Middle frontal gyrus (tissue), 1 donor: ENCODE data around the gene COL3A1.

ENCODE experiments used
- DNase-seq: peaks from one replicate; pipeline ENCODE4 v3.0.0-alpha.2; 2015; ENCODE audit warnings: low spot score; ENCODE audit errors: extremely low spot score

COL3A1 gene

DNA sequence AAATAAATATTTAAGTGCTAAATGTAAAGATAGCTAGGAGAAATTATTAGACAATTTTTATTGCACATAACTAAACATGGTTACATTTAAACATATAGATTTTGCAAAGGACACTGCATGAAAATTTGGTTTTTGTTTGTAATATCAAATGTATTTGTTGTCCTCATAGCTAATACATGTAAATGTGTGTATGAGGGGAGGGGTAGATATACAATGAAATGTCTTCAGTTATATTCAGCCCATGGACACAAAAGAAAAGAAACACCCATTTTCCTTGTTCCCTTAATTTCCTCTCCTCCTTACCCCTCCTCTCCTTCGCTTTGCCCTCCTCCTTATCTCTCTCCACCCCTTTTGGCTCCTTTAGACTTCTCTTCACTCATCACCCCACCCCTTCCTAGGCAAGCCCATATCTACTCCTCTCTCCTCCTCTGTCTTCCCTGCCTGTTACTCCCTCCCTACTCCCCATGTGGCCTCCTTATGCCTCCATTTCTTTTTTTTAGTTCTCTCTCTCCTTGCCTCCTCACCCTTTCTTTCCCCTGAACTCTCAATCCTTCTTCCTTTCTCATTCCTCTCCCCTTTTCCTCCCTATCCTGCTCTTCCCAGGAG, 1.4 kb downstream of the COL3A1 start:
- DNase-seq = no peak

DNA sequence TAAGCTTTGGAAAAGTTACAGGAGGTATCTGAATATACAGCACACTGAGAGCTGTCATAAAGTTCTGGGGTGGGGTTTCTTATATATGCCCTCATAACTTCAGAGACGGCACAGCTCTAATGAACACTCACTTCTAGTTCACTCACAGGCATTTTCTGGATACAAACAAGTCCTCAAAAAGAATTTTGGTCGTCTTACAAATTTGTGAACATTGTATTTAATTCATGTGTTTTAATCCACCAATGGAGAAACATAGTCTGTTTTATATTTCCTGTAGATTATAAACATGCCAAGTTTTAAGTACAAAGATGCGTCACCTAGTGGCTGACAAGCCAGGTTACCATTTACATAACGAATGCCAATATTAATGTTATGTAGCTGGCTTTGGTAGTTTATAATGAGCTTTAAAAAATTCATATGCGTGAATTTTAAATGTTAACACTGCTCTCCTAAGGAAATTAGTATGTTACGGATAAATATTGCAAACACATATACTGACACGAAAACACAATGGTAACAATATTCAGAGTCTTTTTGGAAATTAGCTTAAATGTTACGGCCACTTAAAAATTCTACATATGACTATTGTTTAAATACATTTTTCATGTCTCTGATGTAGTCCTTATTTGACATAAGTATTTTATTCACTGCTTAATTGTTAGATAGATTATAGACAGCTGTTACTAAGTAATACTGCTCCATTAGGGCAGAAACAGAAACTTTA, 2.5 kb downstream of the COL3A1 start:
- DNase-seq = no peak

DNA sequence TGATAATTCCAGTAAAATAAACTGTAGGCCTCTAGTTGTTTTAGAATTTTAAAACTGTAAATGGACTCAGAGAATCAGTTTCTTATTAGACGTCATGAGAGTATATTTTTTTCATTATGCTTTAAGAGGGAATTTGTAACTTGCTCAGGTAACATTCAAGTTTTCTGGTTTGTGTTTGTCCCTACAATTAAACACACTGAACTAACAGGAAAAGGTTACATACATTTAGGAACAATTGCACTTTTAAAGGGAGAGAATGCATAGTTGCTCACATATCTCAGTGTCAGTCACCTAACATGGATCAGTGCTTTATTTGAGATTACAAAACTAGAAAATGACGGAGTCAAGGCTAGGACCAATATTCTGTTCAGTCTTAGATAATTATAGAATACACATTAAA, 3.1 kb downstream of the COL3A1 start:
- DNase-seq = no peak

DNA sequence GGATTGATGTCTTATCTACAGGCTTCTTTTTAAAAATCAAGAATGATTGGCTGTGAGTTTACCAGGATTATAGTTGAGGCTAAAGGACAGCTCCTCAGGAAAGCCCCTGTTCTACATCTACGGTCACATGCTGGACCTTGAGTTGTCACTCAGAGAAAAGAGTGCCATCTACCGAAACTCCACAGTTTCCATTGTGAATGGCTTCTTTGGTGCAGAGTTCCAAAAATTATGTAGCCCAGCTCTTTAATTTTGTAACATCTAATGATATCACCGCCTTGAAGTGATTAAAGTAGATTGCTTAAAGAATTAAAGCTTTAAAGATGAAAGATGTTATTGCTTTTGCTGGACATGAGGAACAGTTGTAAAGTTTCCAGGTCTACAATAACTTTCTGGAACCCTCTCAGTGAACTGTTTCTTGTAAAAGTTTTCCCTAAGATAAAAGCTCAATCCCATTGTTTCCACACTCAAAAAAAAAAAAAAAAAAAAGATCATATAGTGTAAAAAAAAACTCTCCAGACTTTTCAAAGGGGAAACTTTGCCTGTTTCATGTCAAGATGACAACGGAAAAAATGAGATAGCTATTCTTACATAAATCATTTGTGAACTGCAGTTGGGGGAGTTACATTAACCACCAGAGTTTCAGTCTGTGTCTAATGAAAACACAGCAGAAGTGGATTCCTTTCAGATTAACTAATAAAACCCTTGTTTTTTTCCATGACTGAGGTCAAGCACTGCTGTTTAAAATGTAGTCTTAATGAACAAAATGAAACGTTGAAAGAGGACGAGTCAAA, 4.3 kb downstream of the COL3A1 start:
- no peak for DNase-seq

DNA sequence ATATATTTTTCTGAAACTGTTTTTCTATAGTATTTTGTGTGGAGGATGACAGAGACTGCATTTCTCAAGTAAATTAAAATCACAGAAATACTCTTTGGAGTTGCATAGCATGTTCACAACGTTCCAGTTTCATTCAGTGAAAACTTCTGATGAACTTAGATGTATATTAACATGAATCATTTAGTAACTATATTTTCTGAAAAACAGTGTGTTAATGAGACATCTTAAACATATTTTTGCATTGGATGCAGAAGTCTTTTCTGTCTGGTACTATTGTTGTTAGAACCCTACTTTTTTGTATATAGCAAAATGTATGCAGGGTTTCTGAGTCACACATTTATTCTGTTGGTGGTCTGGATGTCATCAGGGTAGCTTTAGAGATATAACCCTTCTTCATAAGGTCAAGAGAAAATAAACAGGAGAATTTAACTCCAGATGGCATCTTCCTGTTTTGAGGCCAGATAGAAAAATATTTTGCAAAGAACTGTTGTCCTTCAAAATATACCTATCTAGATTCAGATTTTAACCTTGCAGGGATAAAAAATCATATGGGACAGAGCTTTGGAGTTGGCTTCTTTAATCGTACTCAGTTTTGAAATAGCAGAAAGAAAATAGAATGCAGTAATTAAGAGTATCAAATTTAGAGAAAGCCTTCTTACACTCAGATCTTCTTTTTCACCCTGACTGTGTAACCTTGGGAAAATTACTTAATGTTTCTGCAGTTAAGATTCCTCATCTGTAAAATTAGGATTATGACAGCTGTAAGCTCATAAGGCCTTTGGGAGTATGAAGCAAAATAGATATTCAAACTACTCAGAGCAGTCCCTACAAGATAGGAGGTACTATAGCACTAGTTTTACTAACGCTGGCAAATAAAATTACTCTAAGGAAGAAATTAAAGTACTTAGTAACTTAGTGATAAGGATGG, 5.3 kb downstream of the COL3A1 start:
- no peak for DNase-seq

DNA sequence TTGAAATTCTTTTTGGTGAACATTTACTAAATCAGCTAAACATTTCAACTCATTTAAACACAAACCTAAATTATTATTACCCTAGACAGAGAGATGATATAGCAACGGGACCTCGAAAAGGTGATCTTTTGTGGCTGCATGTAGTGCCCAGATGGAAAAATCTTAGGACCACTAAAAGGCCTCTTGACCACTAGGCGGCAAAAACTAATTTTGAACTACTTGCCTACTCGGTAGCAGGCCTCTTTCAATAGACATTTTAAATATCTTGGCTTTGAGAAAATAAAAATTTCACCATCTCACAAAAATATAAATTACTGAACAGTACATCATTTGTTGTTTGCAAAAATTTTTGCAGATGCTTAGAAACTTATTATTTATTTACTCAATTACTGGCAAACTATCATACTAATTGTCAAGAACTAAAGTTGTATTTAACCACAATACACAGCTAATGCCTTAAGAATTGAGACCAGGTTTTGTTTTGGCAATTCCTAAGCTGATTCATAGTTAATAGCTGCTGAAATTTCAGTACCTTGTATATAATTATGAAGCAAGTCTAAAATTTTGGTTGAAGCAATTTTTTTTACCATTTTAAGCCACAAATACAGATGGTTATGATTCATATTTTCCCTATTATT, 9.4 kb downstream of the COL3A1 start:
- no peak for DNase-seq

DNA sequence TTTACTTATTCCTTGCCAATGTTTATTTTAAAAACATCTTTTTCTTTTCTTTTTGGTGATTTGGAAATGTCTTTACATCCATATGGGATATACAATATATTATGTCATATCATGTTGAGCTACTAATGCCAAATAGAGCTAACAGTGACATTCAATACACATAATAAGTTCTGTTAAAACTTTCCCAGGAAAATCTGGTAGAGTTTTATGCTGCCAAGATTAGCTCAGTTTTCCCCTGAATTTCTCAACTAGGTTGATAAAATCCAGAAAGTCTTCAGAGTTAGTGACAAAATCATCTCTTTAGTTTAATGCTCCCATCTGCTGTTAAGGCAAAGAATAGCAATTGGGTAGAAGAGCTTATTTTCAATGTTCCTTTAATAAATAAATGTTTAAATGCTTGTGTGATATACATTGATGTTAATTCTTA, 9.9 kb downstream of the COL3A1 start:
- DNase-seq = no peak

DNA sequence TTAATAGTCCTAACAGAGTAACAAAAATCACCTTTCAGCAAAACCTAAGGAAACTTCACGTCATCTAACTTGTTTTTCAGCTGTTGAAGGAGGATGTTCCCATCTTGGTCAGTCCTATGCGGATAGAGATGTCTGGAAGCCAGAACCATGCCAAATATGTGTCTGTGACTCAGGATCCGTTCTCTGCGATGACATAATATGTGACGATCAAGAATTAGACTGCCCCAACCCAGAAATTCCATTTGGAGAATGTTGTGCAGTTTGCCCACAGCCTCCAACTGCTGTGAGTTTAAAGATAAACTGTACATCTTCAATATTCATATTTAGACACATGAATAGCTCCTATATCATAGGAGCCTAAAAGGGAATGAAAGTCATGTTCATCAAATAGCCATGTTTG, 10.5 kb downstream of the COL3A1 start:
- no peak for DNase-seq

DNA sequence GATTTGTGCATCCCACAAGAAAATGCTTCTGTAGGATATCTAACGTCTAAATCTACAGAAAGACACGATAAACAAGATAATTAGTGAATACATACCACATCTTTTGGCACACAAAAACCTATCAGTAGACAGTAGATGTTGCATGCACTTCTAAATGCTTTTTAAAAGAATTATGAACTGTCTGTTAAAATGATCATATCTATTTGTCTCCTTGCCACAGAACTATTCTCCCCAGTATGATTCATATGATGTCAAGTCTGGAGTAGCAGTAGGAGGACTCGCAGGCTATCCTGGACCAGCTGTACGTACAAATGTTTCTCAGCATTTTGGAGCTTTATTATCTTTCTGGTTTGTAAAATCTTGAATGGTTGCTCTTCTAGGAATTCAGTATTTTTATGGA, 12.7 kb downstream of the COL3A1 start:
- no peak for DNase-seq

DNA sequence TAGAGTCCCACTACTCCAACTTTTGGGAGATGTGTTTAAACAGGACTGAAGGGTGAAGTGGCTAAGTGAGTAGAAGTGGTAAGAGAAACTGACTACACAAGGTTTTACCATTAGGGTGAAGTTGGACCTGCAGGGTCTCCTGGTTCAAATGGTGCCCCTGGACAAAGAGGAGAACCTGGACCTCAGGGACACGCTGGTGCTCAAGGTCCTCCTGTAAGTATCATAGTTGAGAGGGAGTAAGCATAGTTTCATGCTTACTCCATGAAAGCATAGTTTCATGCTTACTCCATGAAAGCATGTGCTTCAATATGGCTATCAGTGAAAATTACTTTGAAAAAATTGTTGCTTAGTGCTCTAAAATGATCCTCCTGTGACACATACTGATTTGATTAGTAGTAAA, 19.1 kb downstream of the COL3A1 start:
- DNase-seq = no peak

DNA sequence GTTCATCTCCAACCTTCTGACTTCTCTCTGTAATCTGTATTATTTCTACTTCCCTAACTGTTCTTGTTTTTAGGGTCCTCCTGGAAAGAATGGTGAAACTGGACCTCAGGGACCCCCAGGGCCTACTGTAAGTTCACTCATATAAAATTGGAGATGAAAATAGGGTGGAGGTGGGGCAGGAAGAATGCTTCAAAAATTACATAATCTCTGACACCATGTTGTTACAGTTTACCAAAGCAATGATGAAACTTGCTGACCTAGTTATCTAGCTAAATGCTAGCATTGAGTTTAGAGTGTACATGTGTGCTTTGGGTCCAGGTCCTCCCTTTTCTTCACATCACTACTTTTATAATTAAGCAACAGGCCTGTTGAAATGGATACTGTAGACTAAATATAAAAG, 23.1 kb downstream of the COL3A1 start:
- no peak for DNase-seq

DNA sequence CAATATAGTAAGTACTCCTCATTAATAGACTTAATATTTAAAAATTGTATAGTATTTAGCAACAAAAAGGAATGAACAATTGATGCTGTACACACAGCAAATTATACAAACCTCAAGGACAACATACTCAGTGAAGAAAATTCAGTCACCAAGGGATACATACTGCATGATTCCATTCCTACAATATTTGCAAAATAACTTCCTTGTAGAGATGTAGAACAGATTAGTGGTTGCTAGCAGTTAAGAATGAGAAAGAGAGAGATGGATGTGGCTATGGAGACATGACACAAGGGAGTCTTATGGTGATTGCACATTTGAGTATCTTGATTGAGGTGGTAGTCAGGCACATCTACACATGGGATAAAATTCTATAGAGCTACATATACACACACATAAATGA, 26.0 kb downstream of the COL3A1 start:
- DNase-seq = no peak

DNA sequence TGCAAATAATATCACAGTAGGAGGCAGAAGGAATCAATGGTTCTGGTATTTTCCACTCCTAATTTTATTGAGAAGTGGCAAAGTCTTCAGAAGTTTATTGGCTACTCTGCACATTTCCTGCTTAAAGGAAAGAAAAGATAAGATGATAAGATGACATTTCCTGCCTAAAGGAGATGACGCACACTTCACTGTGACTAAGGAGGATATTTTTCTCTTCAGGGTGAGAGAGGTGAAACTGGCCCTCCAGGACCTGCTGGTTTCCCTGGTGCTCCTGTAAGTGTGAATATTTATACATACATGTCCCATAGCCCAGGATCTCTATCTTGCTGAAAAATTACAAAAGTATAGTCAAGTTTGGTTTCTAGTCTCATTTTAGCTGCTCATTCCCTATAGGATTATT, 27.9 kb downstream of the COL3A1 start:
- DNase-seq = no peak

DNA sequence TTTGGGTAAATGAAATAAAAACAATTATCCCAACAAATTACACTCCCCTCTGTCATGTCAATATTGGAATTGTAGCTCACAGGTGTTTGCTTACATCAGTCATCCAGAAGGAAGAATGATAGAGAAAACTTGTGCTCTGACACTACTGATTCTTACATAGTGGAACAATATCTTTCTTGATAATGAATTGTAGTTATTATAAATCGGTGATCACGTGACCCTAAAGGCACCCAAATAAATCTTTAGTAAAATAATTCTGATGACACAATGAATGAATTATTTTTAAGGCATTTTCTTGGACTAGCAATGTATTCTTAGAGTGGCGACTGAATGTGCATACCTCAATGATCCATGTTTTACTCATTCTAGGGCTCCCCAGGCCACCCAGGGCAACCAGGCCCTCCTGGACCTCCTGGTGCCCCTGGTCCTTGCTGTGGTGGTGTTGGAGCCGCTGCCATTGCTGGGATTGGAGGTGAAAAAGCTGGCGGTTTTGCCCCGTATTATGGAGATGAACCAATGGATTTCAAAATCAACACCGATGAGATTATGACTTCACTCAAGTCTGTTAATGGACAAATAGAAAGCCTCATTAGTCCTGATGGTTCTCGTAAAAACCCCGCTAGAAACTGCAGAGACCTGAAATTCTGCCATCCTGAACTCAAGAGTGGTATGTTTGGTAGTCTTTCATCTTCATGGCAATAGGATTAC, 34.5 kb downstream of the COL3A1 start:
- DNase-seq = no peak

DNA sequence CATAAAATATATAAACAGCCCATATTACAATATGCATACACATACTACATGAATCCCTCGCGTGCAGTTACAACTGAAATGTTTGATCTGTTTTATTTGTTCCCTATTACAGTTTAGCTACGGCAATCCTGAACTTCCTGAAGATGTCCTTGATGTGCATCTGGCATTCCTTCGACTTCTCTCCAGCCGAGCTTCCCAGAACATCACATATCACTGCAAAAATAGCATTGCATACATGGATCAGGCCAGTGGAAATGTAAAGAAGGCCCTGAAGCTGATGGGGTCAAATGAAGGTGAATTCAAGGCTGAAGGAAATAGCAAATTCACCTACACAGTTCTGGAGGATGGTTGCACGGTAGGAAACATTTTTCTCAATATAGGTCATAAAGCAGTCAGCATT, 36.4 kb downstream of the COL3A1 start:
- no peak for DNase-seq

DNA sequence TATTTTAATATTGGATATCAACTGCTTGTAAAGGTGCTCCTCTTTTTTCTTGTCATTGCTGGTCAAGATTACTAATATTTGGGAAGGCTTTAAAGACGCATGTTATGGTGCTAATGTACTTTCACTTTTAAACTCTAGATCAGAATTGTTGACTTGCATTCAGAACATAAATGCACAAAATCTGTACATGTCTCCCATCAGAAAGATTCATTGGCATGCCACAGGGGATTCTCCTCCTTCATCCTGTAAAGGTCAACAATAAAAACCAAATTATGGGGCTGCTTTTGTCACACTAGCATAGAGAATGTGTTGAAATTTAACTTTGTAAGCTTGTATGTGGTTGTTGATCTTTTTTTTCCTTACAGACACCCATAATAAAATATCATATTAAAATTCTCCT, 38.2 kb downstream of the COL3A1 start:
- no peak for DNase-seq

DNA sequence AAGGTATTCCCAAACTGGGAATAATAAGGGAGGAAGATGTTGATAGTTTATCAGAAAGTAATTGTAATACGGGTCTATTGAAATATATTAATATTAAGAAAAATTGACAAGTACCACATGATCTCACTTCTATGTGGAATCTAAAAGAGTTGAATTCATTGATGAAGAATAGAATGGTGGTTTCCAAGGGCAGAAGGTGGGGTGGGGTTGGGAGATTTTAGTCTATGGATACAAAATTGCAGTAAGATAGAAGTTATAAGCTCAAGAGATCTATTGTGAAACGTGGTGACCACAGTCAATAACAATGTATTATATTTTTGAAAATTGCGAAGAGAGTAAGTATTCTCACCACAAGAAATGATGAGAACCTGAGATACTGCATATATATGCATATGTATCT, 38.9 kb downstream of the COL3A1 start:
- no peak for DNase-seq

DNA sequence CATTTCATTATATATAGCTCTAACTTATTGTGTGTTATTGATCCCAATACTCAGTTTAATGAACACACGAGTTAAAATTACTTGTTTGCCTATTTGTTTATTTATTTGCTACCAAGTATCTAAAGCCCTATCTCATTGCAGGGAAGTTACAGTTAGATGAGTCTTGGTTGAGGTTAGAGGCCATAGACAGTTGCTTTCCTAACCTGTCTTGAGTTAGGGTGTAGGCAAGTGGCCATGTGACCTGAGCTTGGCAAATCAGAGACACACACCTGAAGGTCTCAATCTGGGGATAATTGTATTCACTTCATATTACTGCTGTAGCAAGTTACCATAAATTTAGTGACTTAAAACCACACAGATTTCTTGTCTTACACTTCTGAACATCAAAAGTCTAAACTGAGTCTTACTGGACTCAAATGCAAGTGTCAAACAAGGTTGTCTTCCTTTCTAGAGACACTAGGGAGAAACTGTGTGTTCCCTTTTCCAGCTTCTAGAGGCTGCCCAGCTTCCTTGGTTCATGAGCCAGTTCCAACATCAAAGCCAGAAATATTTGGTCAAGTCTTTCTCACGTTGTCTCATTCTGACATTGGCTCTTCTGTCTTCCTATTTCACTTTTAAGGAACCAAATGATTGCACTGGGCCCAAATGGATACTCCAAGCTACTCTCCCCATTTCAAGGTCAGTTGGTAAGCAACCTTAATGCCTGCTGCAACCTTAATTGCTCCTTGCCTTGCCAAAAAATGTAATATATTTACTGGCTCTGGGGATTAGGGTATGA, 39.7 kb downstream of the COL3A1 start:
- DNase-seq = no peak

DNA sequence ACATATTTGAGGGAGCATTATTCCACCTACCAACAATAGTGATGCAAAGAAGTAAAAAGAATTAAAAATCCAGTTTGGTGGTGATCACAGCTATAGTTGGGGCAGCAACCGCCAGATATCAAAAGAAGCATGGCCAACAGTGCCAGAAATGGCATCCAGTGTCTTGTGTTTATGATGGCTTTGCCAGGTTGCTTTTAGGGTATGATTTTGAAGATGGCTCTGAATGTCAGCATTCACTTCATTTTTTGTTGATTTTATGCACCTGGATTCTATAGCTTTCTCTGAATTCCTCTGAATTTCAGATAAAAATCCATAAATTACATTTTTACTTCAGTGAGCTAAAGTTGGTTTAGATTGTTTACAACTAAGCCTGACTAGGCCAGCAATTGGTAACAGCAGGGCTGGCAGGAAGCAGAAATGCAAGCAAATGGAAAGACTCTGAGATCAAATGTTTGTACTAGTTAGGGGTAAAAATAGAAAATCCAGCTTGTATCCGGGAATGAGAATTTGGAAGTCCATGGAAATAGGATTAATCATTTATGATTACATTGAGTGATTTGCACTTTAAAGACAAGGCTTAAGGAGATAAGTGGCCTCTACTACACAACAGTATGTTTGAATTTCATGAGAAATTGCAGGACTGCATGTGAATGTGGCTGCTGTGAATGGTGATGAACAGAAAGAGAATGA, 40.4 kb downstream of the COL3A1 start:
- DNase-seq = no peak
